ENCODE measurements around the gene POP5.

POP5 gene

GRCh38 chr12:120588948-120589930 is 8.0 kb upstream of the POP5 start:
- DNase-seq (ENCODE audit: low spot score), result no peak

GRCh38 chr12:120588371-120588770 is 7.2 kb upstream of the POP5 start:
- DNase-seq (ENCODE audit: low spot score), result no peak

GRCh38 chr12:120586860-120587259 is 5.7 kb upstream of the POP5 start:
- DNase-seq (ENCODE audit: low spot score), result no peak

GRCh38 chr12:120586206-120586605 is 5.0 kb upstream of the POP5 start:
- no peak for DNase-seq (ENCODE audit: low spot score)

GRCh38 chr12:120584343-120585149 is 3.3 kb upstream of the POP5 start:
- no peak for DNase-seq (ENCODE audit: low spot score)

- DNase-seq (ENCODE audit: low spot score), result peak; percentile 73
These were observed 2.4 kb upstream of the POP5 start for GRCh38 chr12:120583478-120584030.

- peak; percentile 18 for DNase-seq (ENCODE audit: low spot score)
These were observed 796 bp upstream of the POP5 start for GRCh38 chr12:120581998-120582397.

- no peak for DNase-seq (ENCODE audit: low spot score)
These were observed 2.0 kb downstream of the POP5 start for GRCh38 chr12:120579179-120579578.

GRCh38 chr12:120574106-120574505 is 7.1 kb downstream of the POP5 start:
- DNase-seq (ENCODE audit: low spot score), result no peak

GRCh38 chr12:120573560-120573959 is 7.6 kb downstream of the POP5 start:
- DNase-seq (ENCODE audit: low spot score), result no peak

- DNase-seq (ENCODE audit: low spot score), result no peak
These were observed 9.9 kb downstream of the POP5 start for GRCh38 chr12:120571299-120571698.

- DNase-seq (ENCODE audit: low spot score), result no peak
These were observed 17.7 kb downstream of the POP5 start for GRCh38 chr12:120563495-120563894.

- DNase-seq (ENCODE audit: low spot score), result no peak
These were observed 18.3 kb downstream of the POP5 start for GRCh38 chr12:120562906-120563305.

- DNase-seq (ENCODE audit: low spot score), result no peak
These were observed 23.6 kb downstream of the POP5 start for GRCh38 chr12:120557589-120557988.

GRCh38 chr12:120554678-120555077 is 26.5 kb downstream of the POP5 start:
- no peak for DNase-seq (ENCODE audit: low spot score)

GRCh38 chr12:120546050-120546386 is 35.2 kb downstream of the POP5 start:
- no peak for DNase-seq (ENCODE audit: low spot score)

GRCh38 chr12:120544691-120545090 is 36.5 kb downstream of the POP5 start:
- no peak for DNase-seq (ENCODE audit: low spot score)

GRCh38 chr12:120542166-120542565 is 39.0 kb downstream of the POP5 start:
- no peak for DNase-seq (ENCODE audit: low spot score)

- no peak for DNase-seq (ENCODE audit: low spot score)
These were observed 40.8 kb downstream of the POP5 start for GRCh38 chr12:120540445-120540844.

GRCh38 chr12:120539303-120539702 is 41.9 kb downstream of the POP5 start:
- DNase-seq (ENCODE audit: low spot score), result no peak

GRCh38 chr12:120538281-120539156 is 42.7 kb downstream of the POP5 start:
- peak; percentile 53 for DNase-seq (ENCODE audit: low spot score)

- DNase-seq (ENCODE audit: low spot score), result no peak
These were observed 43.4 kb downstream of the POP5 start for GRCh38 chr12:120537856-120538220.

Measured in kidney capillary endothelial cell (primary cell).